ENCODE measurements around the gene CEPT1.
"Not testable (repeated sequence)": the region's sequence is repeated elsewhere in the genome, so short reads cannot be mapped to it uniquely, and the experiment has no call there.

Gene CEPT1

GRCh38 chr1:111139956-111140679 lies at the start of gene CEPT1, which contains the start of gene DRAM2:
CEPT1 (plus strand) TSS chr1:111140223; CDS start chr1:111147715, 7,492 bp downstream.
DRAM2 (minus strand) TSS chr1:111140093; CDS start chr1:111131554, 8,539 bp downstream.
- DNase-seq (ENCODE audit: low read depth): peak; percentile 97

GRCh38 chr1:111095421-111095820 lies 44.6 kb upstream of the CEPT1 start:
- DNase-seq (ENCODE audit: low read depth): not testable (repeated sequence)

- no peak for DNase-seq (ENCODE audit: low read depth)
Measured at GRCh38 chr1:111097356-111098099, 42.5 kb upstream of the CEPT1 start.

- no peak for DNase-seq (ENCODE audit: low read depth)
Measured at GRCh38 chr1:111099289-111099688, 40.7 kb upstream of the CEPT1 start.

GRCh38 chr1:111101854-111102642 lies 38.0 kb upstream of the CEPT1 start:
- DNase-seq (ENCODE audit: low read depth): no peak

- no peak for DNase-seq (ENCODE audit: low read depth)
Measured at GRCh38 chr1:111104981-111105380, 35.0 kb upstream of the CEPT1 start.

GRCh38 chr1:111110197-111110899 lies 29.7 kb upstream of the CEPT1 start:
- no peak for DNase-seq (ENCODE audit: low read depth)

- DNase-seq (ENCODE audit: low read depth): no peak
Measured at GRCh38 chr1:111116496-111116895, 23.5 kb upstream of the CEPT1 start.

- DNase-seq (ENCODE audit: low read depth): no peak
Measured at GRCh38 chr1:111126354-111126753, 13.7 kb upstream of the CEPT1 start.

GRCh38 chr1:111127923-111128643 lies 11.9 kb upstream of the CEPT1 start:
- no peak for DNase-seq (ENCODE audit: low read depth)

GRCh38 chr1:111129376-111129775 lies 10.6 kb upstream of the CEPT1 start:
- DNase-seq (ENCODE audit: low read depth): no peak

- DNase-seq (ENCODE audit: low read depth): no peak
Measured at GRCh38 chr1:111131693-111132092, 8.3 kb upstream of the CEPT1 start.

GRCh38 chr1:111133866-111134265 lies 6.2 kb upstream of the CEPT1 start:
- DNase-seq (ENCODE audit: low read depth): no peak

GRCh38 chr1:111139324-111139955 lies 583 bp upstream of the CEPT1 start:
- peak; percentile 73 for DNase-seq (ENCODE audit: low read depth)

GRCh38 chr1:111140680-111140967 lies 601 bp downstream of the CEPT1 start:
- DNase-seq (ENCODE audit: low read depth): peak; percentile 80

GRCh38 chr1:111141245-111142220 lies 1.5 kb downstream of the CEPT1 start:
- DNase-seq (ENCODE audit: low read depth): no peak

GRCh38 chr1:111142356-111142975 lies 2.4 kb downstream of the CEPT1 start:
- no peak for DNase-seq (ENCODE audit: low read depth)

GRCh38 chr1:111145542-111145941 lies 5.5 kb downstream of the CEPT1 start:
- no peak for DNase-seq (ENCODE audit: low read depth)
